ENCODE measurements around the gene ST8SIA6.

GRCh38 chr10:17326377-17326776 lies 128.0 kb downstream of the ST8SIA6 start:
- TF ChIP-seq, protein P1, sequence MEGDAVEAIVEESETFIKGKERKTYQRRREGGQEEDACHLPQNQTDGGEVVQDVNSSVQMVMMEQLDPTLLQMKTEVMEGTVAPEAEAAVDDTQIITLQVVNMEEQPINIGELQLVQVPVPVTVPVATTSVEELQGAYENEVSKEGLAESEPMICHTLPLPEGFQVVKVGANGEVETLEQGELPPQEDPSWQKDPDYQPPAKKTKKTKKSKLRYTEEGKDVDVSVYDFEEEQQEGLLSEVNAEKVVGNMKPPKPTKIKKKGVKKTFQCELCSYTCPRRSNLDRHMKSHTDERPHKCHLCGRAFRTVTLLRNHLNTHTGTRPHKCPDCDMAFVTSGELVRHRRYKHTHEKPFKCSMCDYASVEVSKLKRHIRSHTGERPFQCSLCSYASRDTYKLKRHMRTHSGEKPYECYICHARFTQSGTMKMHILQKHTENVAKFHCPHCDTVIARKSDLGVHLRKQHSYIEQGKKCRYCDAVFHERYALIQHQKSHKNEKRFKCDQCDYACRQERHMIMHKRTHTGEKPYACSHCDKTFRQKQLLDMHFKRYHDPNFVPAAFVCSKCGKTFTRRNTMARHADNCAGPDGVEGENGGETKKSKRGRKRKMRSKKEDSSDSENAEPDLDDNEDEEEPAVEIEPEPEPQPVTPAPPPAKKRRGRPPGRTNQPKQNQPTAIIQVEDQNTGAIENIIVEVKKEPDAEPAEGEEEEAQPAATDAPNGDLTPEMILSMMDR (conservative IDR thresholded peaks at IDR 0.05 in 1 of 2, IDR thresholded peaks at IDR 0.05 in 1 of 2; ENCODE audit: extremely low read depth in 1 of 2, insufficient read depth in 1 of 2, low read depth in 1 of 2, low read length in 2 of 2) = no peak
- TF ChIP-seq EZH2 (IDR thresholded peaks at IDR 0.05; ENCODE audit: borderline replicate concordance, low read length) = no peak
